KMS-11 (cell line): ENCODE data around the gene AFF3.

Experiments
- H2AFZ ChIP-seq: fragments of 200-600 bp; sonication (generic); 2 replicates; pipeline ENCODE4 v1.6.1; 2016; ENCODE audit warnings: antibody characterized with exemption, mixed run types, low read depth
- H3K27ac ChIP-seq: fragments of 200-600 bp; sonication (generic); 2 replicates; pipeline ENCODE4 v1.6.1; 2016; ENCODE audit warnings: mild to moderate bottlenecking, mixed run types
- H3K27me3 ChIP-seq: fragments of 200-600 bp; sonication (generic); 2 replicates; pipeline ENCODE4 v1.6.1; 2017; ENCODE audit warnings: mild to moderate bottlenecking, low read depth, mixed run types, moderate library complexity; ENCODE audit not compliant: insufficient read depth
- H3K36me3 ChIP-seq: fragments of 200-600 bp; sonication (generic); 2 replicates; pipeline ENCODE4 v1.6.1; 2017; ENCODE audit warnings: mild to moderate bottlenecking, mixed run types; ENCODE audit not compliant: insufficient read depth
- H3K4me1 ChIP-seq: fragments of 200-600 bp; sonication (generic); 2 replicates; pipeline ENCODE4 v1.6.1; 2016; ENCODE audit warnings: mild to moderate bottlenecking, low read depth, mixed run types; ENCODE audit not compliant: poor library complexity, severe bottlenecking
- H3K4me2 ChIP-seq: fragments of 200-600 bp; sonication (generic); 2 replicates; pipeline ENCODE4 v1.7.0; 2016; ENCODE audit warnings: mild to moderate bottlenecking, mixed run types
- H3K4me3 ChIP-seq: fragments of 200-600 bp; sonication (generic); IDR thresholded peaks from 2 replicates; pipeline ENCODE4 v1.6.1; 2017; ENCODE audit warnings: low read depth, low read length, mixed read lengths; ENCODE audit not compliant: insufficient read depth
- H3K79me2 ChIP-seq: fragments of 200-600 bp; sonication (generic); 2 replicates; pipeline ENCODE4 v1.6.1; 2016; ENCODE audit warnings: low read depth, mixed run types; ENCODE audit not compliant: insufficient read depth
- H3K9ac ChIP-seq: fragments of 200-600 bp; sonication (generic); 2 replicates; pipeline ENCODE4 v1.6.1; 2016; ENCODE audit warnings: mild to moderate bottlenecking, mixed run types
- H4K20me1 ChIP-seq: fragments of 200-600 bp; sonication (generic); 2 replicates; pipeline ENCODE4 v1.6.1; 2016; ENCODE audit warnings: mild to moderate bottlenecking, mixed run types; ENCODE audit not compliant: insufficient read depth
- CTCF ChIP-seq: fragments of 200-600 bp; sonication (generic); conservative IDR thresholded peaks from 2 replicates; pipeline ENCODE4 v1.6.1; 2017; ENCODE audit warnings: low read depth, mild to moderate bottlenecking, antibody characterized with exemption, low read length, moderate library complexity, mixed read lengths

The AFF3 gene

GRCh38 chr2:99779276-99779675 is 363.1 kb downstream of the AFF3 start:
- Histone ChIP-seq H2AFZ (no peak overlapping the region), H3K4me3 (no peak overlapping the region), H3K27ac (no peak overlapping the region), H3K36me3 (no peaks in the 10 kb centered on the region), H3K27me3 (no peaks in the 10 kb centered on the region), H3K4me2 (no peak overlapping the region), H3K9ac (no peak overlapping the region), H4K20me1 (no peaks in the 10 kb centered on the region), H3K4me1 (no peaks in the 10 kb centered on the region), H3K79me2 (no peaks in the 10 kb centered on the region)
- TF ChIP-seq CTCF, result no peak

GRCh38 chr2:99777656-99778290 is 364.6 kb downstream of the AFF3 start:
- H3K9ac ChIP-seq, result no peak overlapping the region
- no peaks in the 10 kb centered on the region for H4K20me1 ChIP-seq
- no peaks in the 10 kb centered on the region for H3K4me1 ChIP-seq
- no peaks in the 10 kb centered on the region for H3K79me2 ChIP-seq
- no peak for TF ChIP-seq CTCF
- no peaks in the 10 kb centered on the region for H3K36me3 ChIP-seq
- no peak overlapping the region for H3K27ac ChIP-seq
- H2AFZ ChIP-seq, result no peak overlapping the region
- H3K27me3 ChIP-seq, result no peaks in the 10 kb centered on the region
- H3K4me3 ChIP-seq, result no peak overlapping the region
- no peak overlapping the region for H3K4me2 ChIP-seq

GRCh38 chr2:99776906-99777646 is 365.3 kb downstream of the AFF3 start:
- Histone ChIP-seq H3K79me2 (no peaks in the 10 kb centered on the region), H3K9ac (no peak overlapping the region), H4K20me1 (no peaks in the 10 kb centered on the region), H3K36me3 (no peaks in the 10 kb centered on the region), H3K4me1 (no peaks in the 10 kb centered on the region), H3K4me2 (no peak overlapping the region), H3K4me3 (no peak overlapping the region), H3K27ac (no peak overlapping the region), H2AFZ (no peak overlapping the region), H3K27me3 (no peaks in the 10 kb centered on the region)
- no peak for TF ChIP-seq CTCF

GRCh38 chr2:99776206-99776905 is 366.0 kb downstream of the AFF3 start:
- H3K4me3 ChIP-seq, result no peak overlapping the region
- no peaks in the 10 kb centered on the region for H3K36me3 ChIP-seq
- H3K9ac ChIP-seq, result no peak overlapping the region
- H3K4me1 ChIP-seq, result no peaks in the 10 kb centered on the region
- no peaks in the 10 kb centered on the region for H4K20me1 ChIP-seq
- no peaks in the 10 kb centered on the region for H3K27me3 ChIP-seq
- no peak overlapping the region for H2AFZ ChIP-seq
- H3K79me2 ChIP-seq, result no peaks in the 10 kb centered on the region
- H3K4me2 ChIP-seq, result no peak overlapping the region
- TF ChIP-seq CTCF, result no peak
- no peak overlapping the region for H3K27ac ChIP-seq
